IMR-90 (cell line): ENCODE results near the gene GARIN6. TPM values are rescaled to one million over a fixed set of nuclear protein-coding genes. Genes with fewer than 3 reads are reported as not detected.

Experiments used
- ATAC-seq: fragments of 200-7000 bp; cut with Tn5 transposase; 2 replicates; pipeline ENCODE4 v1.9.1; 2020; ENCODE audit warnings: low read depth, mild to moderate bottlenecking, moderate library complexity
- BruUV-seq: library from RNA; stranded (reverse); fragments of 400-500 nt; replicated peaks from 2 replicates; lab custom pipeline; 2021; lab: Mats Ljungman, UMichigan
- CTCF ChIA-PET: fragments of 300-600 bp; formaldehyde crosslinking; extraction: SDS; loops from one replicate; lab custom pipeline; 2021; ENCODE audit warnings: antibody characterized with exemption; lab: Yijun Ruan, JAX
- POLR2A ChIA-PET: fragments of 300-600 bp; sonication (Branson Sonifier 250); formaldehyde crosslinking; loops from one replicate; lab custom pipeline; 2022; ENCODE audit warnings: antibody characterized with exemption; ENCODE audit not compliant: unreplicated experiment; lab: Charles Lee
- DNase-seq: peaks from one replicate; pipeline ENCODE4 v3.0.0; 2013
- H2AFZ ChIP-seq: replicated peaks from 2 replicates; pipeline ENCODE3; 2013; ENCODE audit warnings: low read length, mild to moderate bottlenecking; ENCODE audit not compliant: poor library complexity
- H2AK5ac ChIP-seq: 2 replicates; pipeline ENCODE4 v1.6.1; 2013; ENCODE audit warnings: low read depth, low read length, inconsistent platforms
- H2AK9ac ChIP-seq: replicated peaks from 2 replicates; pipeline ENCODE3; 2013; ENCODE audit warnings: mild to moderate bottlenecking, low read depth, low read length, moderate library complexity; ENCODE audit not compliant: poor library complexity
- H2BK120ac ChIP-seq: 2 replicates; pipeline ENCODE4 v1.6.1; 2013; ENCODE audit warnings: low read depth, low read length, inconsistent platforms
- H2BK15ac ChIP-seq: 3 replicates; pipeline ENCODE4 v1.6.1; 2013; ENCODE audit warnings: low read depth, low read length, inconsistent platforms
- H2BK20ac ChIP-seq: 2 replicates; pipeline ENCODE4 v1.6.1; 2013; ENCODE audit warnings: low read depth, mild to moderate bottlenecking, inconsistent platforms, low read length, moderate library complexity
- H2BK5ac ChIP-seq: 2 replicates; pipeline ENCODE4 v1.6.1; 2013; ENCODE audit warnings: mild to moderate bottlenecking, low read depth, low read length, inconsistent platforms; ENCODE audit not compliant: poor library complexity, severe bottlenecking
- H3K14ac ChIP-seq: replicated peaks from 2 replicates; pipeline ENCODE4 v1.6.1; 2013; ENCODE audit warnings: low read depth, low read length, inconsistent platforms
- H3K18ac ChIP-seq: 2 replicates; pipeline ENCODE4 v1.6.1; 2013; ENCODE audit warnings: low read depth, low read length, control low read depth
- H3K23ac ChIP-seq: 2 replicates; pipeline ENCODE4 v1.6.1; 2013; ENCODE audit warnings: low read depth, low read length, inconsistent platforms
- H3K27ac ChIP-seq: 2 replicates; pipeline ENCODE4 v1.5.1; 2013; ENCODE audit warnings: mild to moderate bottlenecking, control low read depth, low read length; ENCODE audit not compliant: insufficient read depth
- H3K27me3 ChIP-seq: 2 replicates; pipeline ENCODE4 v1.6.1; 2013; ENCODE audit warnings: low read length; ENCODE audit not compliant: control insufficient read depth, insufficient read depth
- H3K36me3 ChIP-seq: 2 replicates; pipeline ENCODE4 v1.6.1; 2013; ENCODE audit warnings: low read length, mixed read lengths; ENCODE audit not compliant: control insufficient read depth, insufficient read depth
- H3K4ac ChIP-seq: 2 replicates; pipeline ENCODE4 v1.6.1; 2013; ENCODE audit warnings: low read depth, low read length, inconsistent platforms
- H3K4me1 ChIP-seq: 2 replicates; pipeline ENCODE4 v1.6.1; 2013; ENCODE audit warnings: low read length, mixed read lengths; ENCODE audit not compliant: control insufficient read depth, insufficient read depth
- H3K4me2 ChIP-seq: 2 replicates; pipeline ENCODE4 v1.6.1; 2013; ENCODE audit warnings: low read depth, mild to moderate bottlenecking, control low read depth, low read length, moderate library complexity
- H3K4me3 ChIP-seq: 2 replicates; pipeline ENCODE4 v1.5.1; 2013; ENCODE audit warnings: low read depth, mild to moderate bottlenecking, control low read depth, low read length, moderate library complexity; ENCODE audit not compliant: insufficient read depth
- H3K56ac ChIP-seq: 2 replicates; pipeline ENCODE4 v1.6.1; 2013; ENCODE audit warnings: low read length, inconsistent platforms; ENCODE audit not compliant: insufficient read depth; ENCODE audit errors: extremely low read depth
- H3K79me1 ChIP-seq, 2 experiments: 2 replicates each; pipeline ENCODE4 v1.6.1; 2013; ENCODE audit warnings: low read length in 2 of 2, inconsistent platforms in 1 of 2, low read depth in 1 of 2
- H3K9ac ChIP-seq: 2 replicates; pipeline ENCODE4 v1.6.1; 2013; ENCODE audit warnings: low read depth, low read length, control low read depth
- H3K9me1 ChIP-seq: 2 replicates; pipeline ENCODE4 v1.6.1; 2013; ENCODE audit warnings: low read length, inconsistent platforms; ENCODE audit not compliant: insufficient read depth
- H3K9me3 ChIP-seq: 2 replicates; pipeline ENCODE4 v1.6.1; 2013; ENCODE audit warnings: low read length; ENCODE audit not compliant: control insufficient read depth, insufficient read depth
- H4K20me1 ChIP-seq: 2 replicates; pipeline ENCODE4 v1.6.1; 2013; ENCODE audit warnings: low read length, inconsistent platforms; ENCODE audit not compliant: insufficient read depth
- H4K5ac ChIP-seq: 2 replicates; pipeline ENCODE4 v1.6.1; 2013; ENCODE audit warnings: mild to moderate bottlenecking, low read depth, low read length, control low read depth
- H4K8ac ChIP-seq, 2 experiments: 2 replicates each; pipeline ENCODE4 v1.6.1; 2013; ENCODE audit warnings: low read depth in 2 of 2, low read length in 2 of 2, control low read depth in 1 of 2, inconsistent platforms in 1 of 2
- H4K91ac ChIP-seq: 2 replicates; pipeline ENCODE4 v1.6.1; 2013; ENCODE audit warnings: low read depth, low read length, inconsistent platforms; ENCODE audit not compliant: insufficient read depth
- BHLHE40 ChIP-seq: fragments of 150-350 bp; IDR thresholded peaks from 2 replicates; pipeline ENCODE4 v1.6.1; 2016; ENCODE audit warnings: mild to moderate bottlenecking, low read depth, low read length
- CEBPB ChIP-seq: IDR thresholded peaks from 2 replicates; pipeline ENCODE4 v1.6.1; 2012; ENCODE audit warnings: low read depth, low read length, improper control_type of control experiment
- CHD1 ChIP-seq: IDR thresholded peaks from 2 replicates; pipeline ENCODE4 v1.6.1; 2012; ENCODE audit warnings: low read depth, low read length, improper control_type of control experiment
- CTCF ChIP-seq: conservative IDR thresholded peaks from 2 replicates; pipeline ENCODE4 v1.5.1; 2012; ENCODE audit warnings: mild to moderate bottlenecking, low read depth, low read length, improper control_type of control experiment
- ELK1 ChIP-seq: fragments of 150-350 bp; IDR thresholded peaks from 2 replicates; pipeline ENCODE4 v1.6.1; 2016; ENCODE audit warnings: low read depth, mild to moderate bottlenecking, low read length, moderate library complexity, borderline replicate concordance
- FOS ChIP-seq: fragments of 150-350 bp; IDR thresholded peaks from 2 replicates; pipeline ENCODE4 v1.6.1; 2016; ENCODE audit warnings: low read depth, low read length
- MAFK ChIP-seq: IDR thresholded peaks from 2 replicates; pipeline ENCODE4 v1.6.1; 2012; ENCODE audit warnings: low read depth, low read length, improper control_type of control experiment
- NFE2L2 ChIP-seq: fragments of 150-350 bp; IDR thresholded peaks from 2 replicates; pipeline ENCODE4 v1.6.1; 2016; ENCODE audit warnings: low read depth, mild to moderate bottlenecking, low read length
- RAD21 ChIP-seq: IDR thresholded peaks from 2 replicates; pipeline ENCODE4 v1.6.1; 2012; ENCODE audit warnings: low read length, improper control_type of control experiment
- RCOR1 ChIP-seq: IDR thresholded peaks from 2 replicates; pipeline ENCODE4 v1.6.1; 2012; ENCODE audit warnings: mild to moderate bottlenecking, low read length, improper control_type of control experiment; ENCODE audit not compliant: insufficient replicate concordance
- RFX5 ChIP-seq: IDR thresholded peaks from 2 replicates; pipeline ENCODE4 v1.8.0; 2012; ENCODE audit warnings: low read depth, mild to moderate bottlenecking, low read length, moderate library complexity
- SMC3 ChIP-seq: fragments of 150-350 bp; IDR thresholded peaks from 2 replicates; pipeline ENCODE4 v1.6.1; 2016; ENCODE audit warnings: low read depth, mild to moderate bottlenecking, antibody characterized with exemption, low read length, moderate library complexity
- USF2 ChIP-seq: fragments of 150-350 bp; IDR thresholded peaks from 2 replicates; pipeline ENCODE4 v1.6.1; 2017; ENCODE audit warnings: mild to moderate bottlenecking, antibody characterized with exemption, low read length, low read depth
- dilution Hi-C: fragments of 300-500 bp; cut with HindIII; formaldehyde crosslinking; loops from one replicate; pipeline ENCODE4 v1.14.3; 2018; ENCODE audit warnings: low sequenced_read_pairs; ENCODE audit not compliant: unreplicated experiment
- in situ Hi-C: fragments of 300-500 bp; cut with MboI; formaldehyde crosslinking; loops from 3 replicates; pipeline ENCODE4 v1.14.3; 2019; ENCODE audit warnings: low sequenced_read_pairs, inconsistent platforms, mixed read lengths
- intact Hi-C: fragments of 100-400 bp; cut with micrococcal nuclease; formaldehyde crosslinking; loops from 2 replicates; pipeline ENCODE4 v1.10.0; 2022
- polyA plus RNA-seq, 3 experiments: library from polyadenylated mRNA; depleted of rRNA; stranded (reverse); fragments of >200 nt; gene quantifications; 2 replicates each; pipeline ENCODE4 v1.2.3, GENCODE V29; 2012; ENCODE audit warnings: low replicate concordance in 1 of 3
- total RNA-seq: library from RNA; depleted of rRNA; stranded (reverse); fragments of >200 nt; gene quantifications from 2 replicates; pipeline ENCODE4 v1.2.3, GENCODE V29; 2012

Gene GARIN6
- total and polyA plus RNA-seq, 2 of the 4 experiments (the other 2 are of a cell fraction) = not detected

- DNase-seq (no peak), ATAC-seq (no peak)
- intact Hi-C loops (no loop called here), in situ Hi-C loops (no loop called here), dilution Hi-C loops (no loop called here)
- Histone ChIP-seq H3K4ac (no peak overlapping the region), H3K9ac (no peak overlapping the region), H3K9me3 (peaks cover 16% of the 10 kb centered on the region), H4K8ac (no peak overlapping the region), H4K5ac (no peak overlapping the region), H4K91ac (no peak overlapping the region), H2BK120ac (no peak overlapping the region), H3K4me1 (no peaks in the 10 kb centered on the region), H3K27me3 (no peaks in the 10 kb centered on the region), H3K36me3 (no peaks in the 10 kb centered on the region), H2BK20ac (no peak overlapping the region), H3K18ac (no peak overlapping the region), H3K23ac (no peak overlapping the region), H3K27ac (no peak overlapping the region), H3K79me1 (no peaks in the 10 kb centered on the region), H2AK5ac (no peak overlapping the region), H3K14ac (no peak overlapping the region), H3K4me2 (no peak overlapping the region), H2BK5ac (no peak overlapping the region), H3K9me1 (no peaks in the 10 kb centered on the region), H2AK9ac (no peak overlapping the region), H2BK15ac (no peak overlapping the region), H3K56ac (no peak overlapping the region), H4K20me1 (no peaks in the 10 kb centered on the region), H2AFZ (no peak overlapping the region), H3K4me3 (no peak overlapping the region)
- no TSS peak for BruUV-seq
- POLR2A ChIA-PET = no interaction called here
- CTCF ChIA-PET = interaction anchor here (0.9 to 1.2 kb wide), 3 partner anchors 17 to 586 kb away, joined by 3 to 4 read pairs (median 3); no protein-coding TSS in a partner anchor
- no peak for TF ChIP-seq NFE2L2
- no peak for TF ChIP-seq SMC3
- no peak for TF ChIP-seq RFX5
- TF ChIP-seq FOS = no peak
- no peak for TF ChIP-seq RAD21
- no peak for TF ChIP-seq BHLHE40
- TF ChIP-seq RCOR1 = no peak
- TF ChIP-seq CHD1 = no peak
- TF ChIP-seq CEBPB = no peak
- TF ChIP-seq MAFK = no peak
- TF ChIP-seq ELK1 = no peak
- TF ChIP-seq USF2 = no peak
- no peak for TF ChIP-seq CTCF
Observed at GRCh38 chr12:99620159-99620479, 27.4 kb upstream of the GARIN6 start.
